WTC11 (cell line): ENCODE data around the gene RANGAP1. TPM values are rescaled to one million over a fixed set of nuclear protein-coding genes. Genes with fewer than 3 reads are reported as not detected.

Experiments used
- ATAC-seq: fragments of 200-7000 bp; cut with Tn5 transposase; 2 replicates; pipeline ENCODE4 v1.10.0; 2021; ENCODE audit warnings: mild to moderate bottlenecking, moderate library complexity
- CTCF ChIA-PET: fragments of 300-600 bp; sonication (Branson Sonifier 250); formaldehyde crosslinking; loops from one replicate; lab custom pipeline; 2021; ENCODE audit warnings: antibody characterized with exemption; lab: Charles Lee
- POLR2A ChIA-PET: fragments of 350-600 bp; sonication (Branson Sonifier 250); formaldehyde crosslinking; loops from one replicate; lab custom pipeline; 2021; ENCODE audit warnings: antibody characterized with exemption; lab: Charles Lee
- DNase-seq: peaks from one replicate; pipeline ENCODE4 v3.0.0; 2021; ENCODE audit warnings: low spot score
- H3K27ac Mint-ChIP-seq: 2 replicates; pipeline ENCODE4 v1.8.0; 2021; ENCODE audit warnings: mixed read lengths
- H3K27me3 Mint-ChIP-seq: 2 replicates; pipeline ENCODE4 v1.8.0; 2021; ENCODE audit warnings: low read depth, mild to moderate bottlenecking, moderate library complexity, mixed read lengths
- H3K36me3 Mint-ChIP-seq: 2 replicates; pipeline ENCODE4 v1.8.0; 2021; ENCODE audit warnings: mixed read lengths
- H3K4me1 Mint-ChIP-seq: 2 replicates; pipeline ENCODE4 v1.8.0; 2022; ENCODE audit warnings: mixed read lengths
- H3K4me3 Mint-ChIP-seq: 2 replicates; pipeline ENCODE4 v1.8.0; 2021; ENCODE audit warnings: mild to moderate bottlenecking, moderate library complexity, mixed read lengths
- H3K9me3 Mint-ChIP-seq: 2 replicates; pipeline ENCODE4 v1.8.0; 2021; ENCODE audit warnings: mixed read lengths
- ARID4B ChIP-seq: sonication (generic); formaldehyde crosslinking; IDR thresholded peaks from 2 replicates; pipeline ENCODE4 v1.8.0; 2023; ENCODE audit warnings: missing genetic modification reagents, mild to moderate bottlenecking, borderline replicate concordance
- CBFB ChIP-seq: sonication (generic); formaldehyde crosslinking; IDR thresholded peaks from 2 replicates; pipeline ENCODE4 v1.8.1; 2022; ENCODE audit warnings: mild to moderate bottlenecking, low read depth, missing genetic modification reagents
- E2F1 ChIP-seq: sonication (generic); formaldehyde crosslinking; IDR thresholded peaks from 2 replicates; pipeline ENCODE4 v1.8.0; 2022; ENCODE audit warnings: mild to moderate bottlenecking, missing genetic modification reagents
- ESRRA ChIP-seq: sonication (generic); formaldehyde crosslinking; IDR thresholded peaks from 2 replicates; pipeline ENCODE4 v1.8.1; 2022; ENCODE audit warnings: mild to moderate bottlenecking, missing genetic modification reagents, borderline replicate concordance
- GTF2I ChIP-seq: fragments of 250-450 bp; sonication (Bioruptor Pico); conservative IDR thresholded peaks from 2 replicates; pipeline ENCODE4 v1.4.0; 2021; ENCODE audit warnings: mild to moderate bottlenecking
- JUN ChIP-seq: sonication (generic); formaldehyde crosslinking; IDR thresholded peaks from 2 replicates; pipeline ENCODE4 v1.8.0; 2023; ENCODE audit warnings: mild to moderate bottlenecking, missing genetic modification reagents
- MLX ChIP-seq: sonication (generic); formaldehyde crosslinking; IDR thresholded peaks from 2 replicates; pipeline ENCODE4 v1.8.1; 2023; ENCODE audit warnings: mild to moderate bottlenecking, missing genetic modification reagents, moderate library complexity
- RORB ChIP-seq: fragments of 250-450 bp; sonication (Bioruptor Pico); IDR thresholded peaks from 2 replicates; pipeline ENCODE4 v1.9.0; 2021; ENCODE audit warnings: mild to moderate bottlenecking
- SMAD4 ChIP-seq: sonication (generic); formaldehyde crosslinking; IDR thresholded peaks from 2 replicates; pipeline ENCODE4 v1.8.0; 2022; ENCODE audit warnings: mild to moderate bottlenecking, missing genetic modification reagents
- TCF7 ChIP-seq: sonication (generic); formaldehyde crosslinking; IDR thresholded peaks from 2 replicates; pipeline ENCODE4 v1.8.0; 2022; ENCODE audit warnings: mild to moderate bottlenecking, low read depth, missing genetic modification reagents, moderate library complexity
- TEAD1 ChIP-seq: sonication (generic); formaldehyde crosslinking; IDR thresholded peaks from 2 replicates; pipeline ENCODE4 v1.8.0; 2022; ENCODE audit warnings: mild to moderate bottlenecking, missing genetic modification reagents
- USF1 ChIP-seq: sonication (generic); formaldehyde crosslinking; IDR thresholded peaks from 2 replicates; pipeline ENCODE4 v1.8.0; 2022; ENCODE audit warnings: mild to moderate bottlenecking, missing genetic modification reagents
- ZNF281 ChIP-seq: sonication (generic); formaldehyde crosslinking; IDR thresholded peaks from 2 replicates; pipeline ENCODE4 v1.8.0; 2023; ENCODE audit warnings: mild to moderate bottlenecking, missing genetic modification reagents
- ZNF416 ChIP-seq: fragments of 250-450 bp; sonication (Bioruptor Pico); IDR thresholded peaks from 2 replicates; pipeline ENCODE4 v1.9.0; 2021; ENCODE audit warnings: mild to moderate bottlenecking, inconsistent platforms
- ZNF512 ChIP-seq: sonication (generic); formaldehyde crosslinking; IDR thresholded peaks from 2 replicates; pipeline ENCODE4 v1.8.1; 2022; ENCODE audit warnings: missing genetic modification reagents, borderline replicate concordance
- total RNA-seq: library from RNA; stranded (reverse); gene quantifications from 3 replicates; pipeline ENCODE4 v1.2.3, GENCODE V29; 2021

RANGAP1 gene
- total RNA-seq, 1 experiment from 2014 or later = 160 TPM

GRCh38 chr22:41334215-41334614 is 48.2 kb upstream of the RANGAP1 start (continued):
- TF ChIP-seq MLX = no peak

- TF ChIP-seq GTF2I (CRISPR knock-in tag) = 0 out of 2 replicates have a peak, but pooled peaks have one; percentile 21
- TF ChIP-seq ZNF416 = no peak
- H3K27ac Mint-ChIP-seq = peak overlapping the region; percentile 7; the same call in 1 of the 2 replicates
- no peak overlapping the region for H3K4me3 Mint-ChIP-seq
- no peak for ATAC-seq
- no peaks in the 10 kb centered on the region for H3K27me3 Mint-ChIP-seq
- CTCF ChIA-PET = no interaction called here
- POLR2A ChIA-PET = no interaction called here
- H3K36me3 Mint-ChIP-seq = peaks cover 30% of the 10 kb centered on the region
- no peak for DNase-seq
- no peaks in the 10 kb centered on the region for H3K4me1 Mint-ChIP-seq
- no peaks in the 10 kb centered on the region for H3K9me3 Mint-ChIP-seq
Observed at GRCh38 chr22:41333806-41334205, 47.8 kb upstream of the RANGAP1 start.

- H3K4me3 Mint-ChIP-seq = no peak overlapping the region
Observed at GRCh38 chr22:41332217-41332939, 46.4 kb upstream of the RANGAP1 start.

More at GRCh38 chr22:41332217-41332939, 46.4 kb upstream of the RANGAP1 start:
- Mint-ChIP-seq H3K4me1 (no peaks in the 10 kb centered on the region), H3K9me3 (no peaks in the 10 kb centered on the region), H3K27me3 (no peaks in the 10 kb centered on the region), H3K27ac (peak overlapping the region; percentile 81; the same call in 1 of the 2 replicates)
- ChIA-PET POLR2A (no interaction called here), CTCF (no interaction called here)
- ATAC-seq = no peak
- no peak for TF ChIP-seq RORB (CRISPR knock-in tag)
- no peak for TF ChIP-seq E2F1 (CRISPR knock-in tag)
- TF ChIP-seq ZNF512 (CRISPR knock-in tag) = no peak
- TF ChIP-seq ESRRA (CRISPR knock-in tag) = no peak
- no peak for TF ChIP-seq SMAD4 (CRISPR knock-in tag)
- no peak for TF ChIP-seq TEAD1 (CRISPR knock-in tag)
- no peak for TF ChIP-seq ARID4B
- TF ChIP-seq USF1 (CRISPR knock-in tag) = no peak
- no peak for TF ChIP-seq JUN (CRISPR knock-in tag)
- no peak for TF ChIP-seq CBFB (CRISPR knock-in tag)
- no peak for TF ChIP-seq TCF7
- TF ChIP-seq ZNF281 (CRISPR knock-in tag) = no peak
- TF ChIP-seq, all 79 proteins: peak for 0
- peaks cover 36% of the 10 kb centered on the region for H3K36me3 Mint-ChIP-seq
- no peak for DNase-seq
